IMR-90 (cell line): ENCODE data around the gene THAP12.

Experiments used
- CEBPB ChIP-seq: IDR thresholded peaks from 2 replicates; pipeline ENCODE4 v1.6.1; 2012; ENCODE audit warnings: low read depth, low read length, improper control_type of control experiment
- CTCF ChIP-seq: conservative IDR thresholded peaks from 2 replicates; pipeline ENCODE4 v1.5.1; 2012; ENCODE audit warnings: mild to moderate bottlenecking, low read depth, low read length, improper control_type of control experiment
- ELK1 ChIP-seq: fragments of 150-350 bp; IDR thresholded peaks from 2 replicates; pipeline ENCODE4 v1.6.1; 2016; ENCODE audit warnings: low read depth, mild to moderate bottlenecking, low read length, moderate library complexity, borderline replicate concordance
- FOS ChIP-seq: fragments of 150-350 bp; IDR thresholded peaks from 2 replicates; pipeline ENCODE4 v1.6.1; 2016; ENCODE audit warnings: low read depth, low read length
- MAFK ChIP-seq: IDR thresholded peaks from 2 replicates; pipeline ENCODE4 v1.6.1; 2012; ENCODE audit warnings: low read depth, low read length, improper control_type of control experiment
- POLR2A ChIP-seq: IDR thresholded peaks from 2 replicates; pipeline ENCODE4 v1.6.1; 2012; ENCODE audit warnings: mild to moderate bottlenecking, low read depth, low read length
- RAD21 ChIP-seq: IDR thresholded peaks from 2 replicates; pipeline ENCODE4 v1.6.1; 2012; ENCODE audit warnings: low read length, improper control_type of control experiment
- RCOR1 ChIP-seq: IDR thresholded peaks from 2 replicates; pipeline ENCODE4 v1.6.1; 2012; ENCODE audit warnings: mild to moderate bottlenecking, low read length, improper control_type of control experiment; ENCODE audit not compliant: insufficient replicate concordance
- RFX5 ChIP-seq: IDR thresholded peaks from 2 replicates; pipeline ENCODE4 v1.8.0; 2012; ENCODE audit warnings: low read depth, mild to moderate bottlenecking, low read length, moderate library complexity
- USF2 ChIP-seq: fragments of 150-350 bp; IDR thresholded peaks from 2 replicates; pipeline ENCODE4 v1.6.1; 2017; ENCODE audit warnings: mild to moderate bottlenecking, antibody characterized with exemption, low read length, low read depth

- TF ChIP-seq CEBPB (no peak), CTCF (no peak), RCOR1 (no peak), RAD21 (no peak), POLR2A (no peak), RFX5 (no peak), MAFK (no peak), FOS (no peak), ELK1 (no peak), USF2 (no peak)
These were observed 58.4 kb downstream of the THAP12 start for GRCh38 chr11:76322540-76322939.
